Measurements from ENCODE around the gene SCAF4.

GRCh38 chr21:31684918-31685317 lies 47.0 kb downstream of the SCAF4 start:
- no peak for TF ChIP-seq POLR2AphosphoS5 (IDR thresholded peaks at IDR 0.05)
- TF ChIP-seq, protein P1, sequence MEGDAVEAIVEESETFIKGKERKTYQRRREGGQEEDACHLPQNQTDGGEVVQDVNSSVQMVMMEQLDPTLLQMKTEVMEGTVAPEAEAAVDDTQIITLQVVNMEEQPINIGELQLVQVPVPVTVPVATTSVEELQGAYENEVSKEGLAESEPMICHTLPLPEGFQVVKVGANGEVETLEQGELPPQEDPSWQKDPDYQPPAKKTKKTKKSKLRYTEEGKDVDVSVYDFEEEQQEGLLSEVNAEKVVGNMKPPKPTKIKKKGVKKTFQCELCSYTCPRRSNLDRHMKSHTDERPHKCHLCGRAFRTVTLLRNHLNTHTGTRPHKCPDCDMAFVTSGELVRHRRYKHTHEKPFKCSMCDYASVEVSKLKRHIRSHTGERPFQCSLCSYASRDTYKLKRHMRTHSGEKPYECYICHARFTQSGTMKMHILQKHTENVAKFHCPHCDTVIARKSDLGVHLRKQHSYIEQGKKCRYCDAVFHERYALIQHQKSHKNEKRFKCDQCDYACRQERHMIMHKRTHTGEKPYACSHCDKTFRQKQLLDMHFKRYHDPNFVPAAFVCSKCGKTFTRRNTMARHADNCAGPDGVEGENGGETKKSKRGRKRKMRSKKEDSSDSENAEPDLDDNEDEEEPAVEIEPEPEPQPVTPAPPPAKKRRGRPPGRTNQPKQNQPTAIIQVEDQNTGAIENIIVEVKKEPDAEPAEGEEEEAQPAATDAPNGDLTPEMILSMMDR (IDR thresholded peaks at IDR 0.05): no peak
- no peak for TF ChIP-seq POLR2A (IDR thresholded peaks at IDR 0.05)
